22Rv1 (cell line): ENCODE measurements around the gene IL2RA.

Source experiments
- ZFX ChIP-seq: fragments of 450-650 bp; IDR thresholded peaks from 2 replicates; pipeline ENCODE4 v1.6.1; 2017; ENCODE audit warnings: antibody characterized with exemption, borderline replicate concordance
- TF ChIP-seq, protein P1 (sequence below): fragments of 450-650 bp; IDR thresholded peaks from 2 replicates; pipeline ENCODE4 v1.5.1; 2017; ENCODE audit warnings: mild to moderate bottlenecking

DNA sequence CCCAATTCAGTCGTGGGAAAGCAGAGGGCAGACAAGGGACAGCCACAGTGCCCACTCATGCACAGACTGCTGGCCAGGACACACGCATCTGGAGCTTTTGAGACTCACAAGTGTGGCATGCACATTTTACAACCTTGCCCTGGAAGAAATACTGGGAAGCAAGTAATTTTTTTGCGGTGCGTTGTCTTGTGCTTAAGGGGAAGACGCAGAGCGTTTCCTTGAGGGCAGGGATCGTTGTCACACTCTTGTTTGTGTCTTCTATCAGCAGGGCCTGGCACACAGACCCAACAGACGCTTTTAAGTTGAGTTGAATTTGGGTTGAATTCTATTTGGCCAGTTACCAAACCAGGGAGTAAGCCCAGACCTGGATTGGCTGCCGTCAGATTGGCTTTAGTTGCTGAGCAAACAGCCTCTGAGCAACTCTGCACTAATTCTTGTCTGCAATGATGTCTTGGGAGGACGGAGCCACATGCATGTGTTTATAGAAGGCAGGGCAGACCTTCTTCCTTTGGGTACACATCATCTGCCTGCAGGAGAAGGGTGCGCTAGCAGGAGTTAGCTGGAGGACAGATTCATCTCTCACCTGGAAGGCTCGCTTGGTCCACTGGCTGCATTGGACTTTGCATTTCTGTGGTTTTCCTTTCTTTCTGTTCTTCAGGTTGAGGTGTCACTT, 38.4 kb downstream of the IL2RA start:
- TF ChIP-seq, protein P1, sequence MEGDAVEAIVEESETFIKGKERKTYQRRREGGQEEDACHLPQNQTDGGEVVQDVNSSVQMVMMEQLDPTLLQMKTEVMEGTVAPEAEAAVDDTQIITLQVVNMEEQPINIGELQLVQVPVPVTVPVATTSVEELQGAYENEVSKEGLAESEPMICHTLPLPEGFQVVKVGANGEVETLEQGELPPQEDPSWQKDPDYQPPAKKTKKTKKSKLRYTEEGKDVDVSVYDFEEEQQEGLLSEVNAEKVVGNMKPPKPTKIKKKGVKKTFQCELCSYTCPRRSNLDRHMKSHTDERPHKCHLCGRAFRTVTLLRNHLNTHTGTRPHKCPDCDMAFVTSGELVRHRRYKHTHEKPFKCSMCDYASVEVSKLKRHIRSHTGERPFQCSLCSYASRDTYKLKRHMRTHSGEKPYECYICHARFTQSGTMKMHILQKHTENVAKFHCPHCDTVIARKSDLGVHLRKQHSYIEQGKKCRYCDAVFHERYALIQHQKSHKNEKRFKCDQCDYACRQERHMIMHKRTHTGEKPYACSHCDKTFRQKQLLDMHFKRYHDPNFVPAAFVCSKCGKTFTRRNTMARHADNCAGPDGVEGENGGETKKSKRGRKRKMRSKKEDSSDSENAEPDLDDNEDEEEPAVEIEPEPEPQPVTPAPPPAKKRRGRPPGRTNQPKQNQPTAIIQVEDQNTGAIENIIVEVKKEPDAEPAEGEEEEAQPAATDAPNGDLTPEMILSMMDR, result no peak
- no peak for TF ChIP-seq ZFX
